Middle frontal gyrus (tissue), 1 donor: Measurements from ENCODE around the gene CD8B2.
"Not testable (repeated sequence)": the region's sequence is repeated elsewhere in the genome, so short reads cannot be mapped to it uniquely, and the experiment has no call there.

Experiments used
- DNase-seq: peaks from one replicate; pipeline ENCODE4 v3.0.0-alpha.2; 2015; ENCODE audit warnings: low spot score; ENCODE audit errors: extremely low spot score

CD8B2 gene

DNA sequence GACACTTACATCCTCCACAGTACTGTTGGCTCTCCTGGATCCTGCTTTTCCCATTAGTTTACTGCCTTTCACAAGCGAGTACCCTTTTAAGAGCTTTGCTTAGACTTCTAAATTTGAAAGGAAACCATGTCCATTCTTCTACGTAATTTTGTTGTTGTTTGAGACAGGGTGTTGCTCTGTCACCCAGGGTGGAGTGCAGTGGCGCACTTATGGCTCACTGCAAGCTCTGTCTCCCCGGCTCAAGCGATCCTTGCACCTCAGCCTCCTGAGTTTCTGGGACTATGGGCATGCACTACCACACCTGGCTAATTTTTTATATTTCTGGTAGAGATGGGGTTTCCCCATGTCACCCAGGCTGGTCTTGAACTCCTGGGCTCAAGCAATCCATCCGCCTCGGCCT is 24.8 kb downstream of the CD8B2 start:
- not testable (repeated sequence) for DNase-seq

DNA sequence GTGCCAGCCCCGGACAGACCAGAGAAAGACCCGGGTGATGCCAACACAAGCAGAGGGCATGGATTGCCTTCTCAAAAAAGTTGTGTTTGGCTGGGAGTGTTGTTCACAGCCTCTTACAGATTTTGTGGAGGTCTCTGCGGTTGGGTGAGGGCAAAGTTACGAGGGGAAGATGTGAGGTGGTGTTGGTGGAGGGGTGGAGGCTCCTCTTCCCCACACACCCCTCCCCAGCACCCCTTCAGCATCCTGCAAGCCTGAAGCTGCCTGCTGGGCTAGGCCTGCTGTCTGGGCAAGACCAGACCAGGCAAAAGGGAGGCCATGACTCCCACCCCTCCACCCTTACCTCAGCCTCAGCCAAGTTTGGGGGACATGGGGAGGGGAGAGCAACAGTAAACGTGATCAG is 26.2 kb downstream of the CD8B2 start:
- not testable (repeated sequence) for DNase-seq

DNA sequence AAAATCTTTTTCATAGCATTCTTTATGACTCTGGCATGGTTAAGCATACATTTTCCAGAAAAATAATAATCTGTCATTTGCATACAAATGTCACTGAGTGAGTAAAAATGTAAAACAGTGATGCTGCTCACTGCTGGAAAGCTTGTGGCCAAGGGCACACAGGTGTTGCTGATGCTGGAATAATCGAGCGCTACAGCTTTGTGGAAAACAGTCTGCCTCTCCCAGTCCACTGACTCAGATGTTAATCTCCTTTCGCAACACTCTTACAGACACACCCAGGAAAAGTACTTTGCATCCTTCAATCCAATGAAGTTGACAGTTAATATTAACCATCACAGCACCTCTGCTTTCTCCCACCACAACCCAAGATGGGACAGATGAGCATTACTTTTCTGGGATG is 27.7 kb downstream of the CD8B2 start:
- DNase-seq, result not testable (repeated sequence)

DNA sequence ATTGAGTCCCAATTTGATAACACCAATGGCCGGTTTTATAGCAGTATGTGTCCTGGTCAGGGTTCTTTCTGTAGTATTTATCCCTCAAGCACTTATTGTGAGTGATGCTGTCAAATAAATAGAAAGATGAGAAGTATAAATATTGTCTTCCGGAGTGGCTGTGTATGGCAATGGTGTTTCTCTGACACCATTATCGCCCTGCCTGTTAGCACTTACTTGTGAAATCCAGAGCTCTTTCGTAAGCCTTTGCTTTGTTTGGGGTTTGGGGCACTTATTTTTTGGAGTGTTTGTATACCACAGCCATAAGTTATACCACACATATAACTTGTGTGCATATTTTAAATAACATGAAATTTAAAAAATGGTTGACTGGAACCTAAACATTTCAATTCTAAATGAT is 29.3 kb downstream of the CD8B2 start:
- DNase-seq, result no peak

DNA sequence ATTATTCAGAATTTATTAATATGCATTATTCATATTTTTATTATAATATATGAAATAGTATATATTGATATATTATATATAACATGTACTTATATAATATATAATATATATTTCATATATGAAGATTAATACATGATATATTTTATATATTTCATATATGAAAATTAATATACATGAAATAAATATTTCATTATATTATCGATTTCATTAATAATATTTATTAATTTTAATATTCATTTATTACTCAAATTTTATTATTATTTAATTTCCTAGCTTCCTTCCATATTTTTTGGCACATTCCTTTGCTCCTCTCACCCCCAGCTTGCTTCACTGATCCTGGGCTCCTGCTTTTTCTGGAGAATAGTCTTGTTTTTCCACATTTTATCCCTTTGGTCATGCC is 29.7 kb downstream of the CD8B2 start:
- DNase-seq, result no peak

DNA sequence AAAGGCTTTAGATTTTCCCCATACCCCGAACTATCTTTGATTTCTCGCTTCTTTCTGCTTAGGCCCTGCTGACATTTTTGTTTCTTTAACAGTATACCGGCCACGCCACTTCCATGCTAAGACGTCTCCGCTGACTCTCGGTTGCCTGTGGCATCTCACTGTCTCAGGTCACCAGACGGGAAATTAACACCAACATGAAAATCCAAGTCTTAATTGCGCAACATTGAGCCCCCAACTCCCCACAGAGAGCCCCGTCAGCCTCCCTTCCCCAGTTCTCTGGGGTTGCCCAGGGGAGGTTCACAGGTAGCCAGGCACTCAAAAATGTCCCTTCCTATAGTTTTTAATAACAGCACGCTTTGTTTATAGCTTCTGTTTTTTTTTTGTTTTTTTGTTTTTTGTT is 30.2 kb downstream of the CD8B2 start:
- no peak for DNase-seq

DNA sequence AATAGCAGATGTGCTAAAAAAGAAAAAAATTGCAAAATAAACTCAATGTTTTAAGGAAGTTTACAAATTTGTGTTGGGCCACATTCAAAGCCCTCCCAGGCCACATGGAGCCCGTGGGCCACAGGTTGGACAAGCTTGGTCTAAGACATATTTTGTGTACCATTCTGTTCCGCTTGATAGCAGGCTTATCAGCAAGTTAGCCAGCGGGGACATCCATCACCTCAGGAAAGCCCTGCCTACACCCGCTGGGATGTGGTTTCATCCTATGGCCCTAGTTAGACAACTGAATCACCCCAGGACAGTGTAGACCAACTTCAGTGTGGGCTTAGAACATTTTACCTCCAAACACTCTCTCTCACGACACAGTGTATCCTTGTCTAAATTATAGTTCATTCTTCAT is 32.6 kb downstream of the CD8B2 start:
- DNase-seq, result no peak

DNA sequence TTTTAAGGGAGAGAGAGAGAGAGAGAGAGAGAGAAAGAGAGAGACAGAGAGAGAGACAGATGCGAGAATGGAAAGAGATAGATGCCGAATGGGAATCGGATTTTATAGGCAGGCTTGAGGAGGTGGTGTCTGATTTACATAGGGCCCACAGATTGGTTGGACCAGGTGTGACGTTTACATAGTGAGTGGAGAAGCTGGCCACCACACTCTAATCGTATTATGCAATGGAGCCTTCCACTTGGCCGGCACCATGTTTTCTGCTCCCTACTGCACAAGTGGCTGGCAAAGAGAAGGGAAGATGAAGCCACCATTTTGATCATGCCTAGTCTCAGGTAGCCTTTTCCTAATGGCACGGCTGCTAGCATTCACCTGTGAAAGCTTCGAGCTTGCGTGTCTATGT is 33.9 kb downstream of the CD8B2 start:
- no peak for DNase-seq

DNA sequence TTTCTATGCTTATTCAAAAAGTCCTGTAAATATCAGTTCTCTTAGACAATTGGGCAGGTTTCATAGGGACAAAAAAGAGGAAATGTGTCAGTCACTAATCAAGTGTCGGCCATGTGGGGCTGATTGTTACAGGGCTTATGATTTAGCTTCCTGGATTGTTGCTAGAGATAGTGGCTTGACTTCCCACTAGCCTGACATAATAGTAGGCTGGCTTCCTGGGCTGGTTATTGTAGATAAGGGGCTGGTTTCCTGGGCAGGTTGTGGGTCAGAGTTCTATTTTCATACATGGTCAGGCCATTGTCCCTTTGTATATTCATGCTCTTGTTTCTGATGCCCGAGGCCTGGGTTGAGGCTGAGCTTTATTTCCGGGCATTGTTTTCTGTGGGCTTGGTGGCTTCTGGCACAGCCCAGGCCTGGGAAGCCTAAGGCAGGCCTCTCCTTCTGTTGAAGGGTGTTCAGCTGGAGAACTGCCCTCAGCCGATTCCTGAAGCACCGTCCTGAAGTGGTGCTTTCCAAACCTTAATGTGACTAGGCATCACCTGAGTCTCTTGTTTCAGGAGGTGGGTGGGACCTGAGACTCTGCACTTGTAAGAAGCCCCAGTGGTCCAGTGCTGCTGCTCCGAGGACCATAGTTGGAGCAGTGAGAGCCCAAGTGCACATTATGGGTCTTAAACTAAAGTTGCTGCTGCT is 37.0 kb downstream of the CD8B2 start:
- DNase-seq, result no peak

DNA sequence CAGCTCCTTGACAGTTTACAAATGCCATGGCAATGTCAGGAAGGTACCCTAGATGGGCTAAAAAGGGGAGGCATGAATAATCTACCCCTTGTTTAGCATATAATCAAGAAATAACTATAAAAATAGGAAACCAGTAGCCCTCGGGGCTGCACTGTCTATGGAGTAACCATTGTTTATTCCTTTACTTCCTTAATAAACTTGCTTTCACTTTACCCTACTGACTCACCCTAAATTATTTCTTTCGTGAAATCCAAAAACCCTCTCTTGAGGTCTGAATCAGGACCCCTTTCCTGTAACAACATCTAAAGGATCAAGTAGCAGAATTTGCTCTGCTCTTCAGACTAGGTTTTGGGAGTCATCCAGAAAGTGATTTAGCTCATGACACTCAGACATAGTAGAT is 43.7 kb downstream of the CD8B2 start:
- DNase-seq, result no peak

DNA sequence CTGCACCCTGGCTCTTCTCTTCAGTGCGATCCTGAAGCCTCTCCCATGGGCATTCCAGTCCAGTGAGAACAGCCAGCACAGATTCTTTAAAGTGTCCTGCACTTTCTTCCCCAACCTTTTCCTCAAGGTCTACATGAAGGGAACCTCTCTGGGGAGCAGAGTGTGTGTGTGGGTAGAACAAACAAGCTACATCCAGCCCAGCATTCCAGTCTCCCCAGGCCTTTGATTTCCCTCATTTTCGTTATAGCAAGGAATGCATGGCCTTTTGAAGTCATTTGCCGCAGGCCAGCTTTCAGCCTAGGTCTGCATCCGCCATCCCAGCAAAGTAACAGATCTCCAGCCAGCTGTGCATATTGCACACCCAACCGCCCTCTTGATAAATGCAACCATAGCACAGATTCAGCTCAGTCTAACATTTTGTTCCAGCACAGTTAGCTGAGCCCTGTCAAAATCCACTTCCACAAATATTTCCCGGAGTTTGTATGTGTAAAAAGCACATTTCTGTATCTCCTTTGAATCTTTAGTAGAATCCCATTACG is 44.6 kb downstream of the CD8B2 start:
- DNase-seq, result no peak

DNA sequence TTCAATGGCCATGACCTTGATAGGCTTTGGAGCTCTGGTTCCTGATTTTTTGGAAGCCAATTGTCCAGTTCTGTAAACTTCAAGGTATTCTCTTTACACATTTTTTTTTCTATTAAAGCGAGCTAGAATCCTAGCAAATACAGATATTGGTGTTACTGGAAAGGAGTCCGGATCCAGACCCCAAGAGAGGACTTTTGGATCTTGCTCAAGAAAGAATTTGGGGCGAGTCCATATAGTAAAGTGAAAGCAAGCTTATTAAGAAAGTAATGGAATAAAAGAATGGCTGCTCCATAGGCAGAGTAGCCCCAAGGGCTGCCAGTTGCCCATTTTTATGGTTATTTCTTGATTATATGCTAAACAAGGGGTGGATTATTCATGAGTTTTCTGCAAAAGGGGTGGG is 45.1 kb downstream of the CD8B2 start:
- DNase-seq, result no peak

DNA sequence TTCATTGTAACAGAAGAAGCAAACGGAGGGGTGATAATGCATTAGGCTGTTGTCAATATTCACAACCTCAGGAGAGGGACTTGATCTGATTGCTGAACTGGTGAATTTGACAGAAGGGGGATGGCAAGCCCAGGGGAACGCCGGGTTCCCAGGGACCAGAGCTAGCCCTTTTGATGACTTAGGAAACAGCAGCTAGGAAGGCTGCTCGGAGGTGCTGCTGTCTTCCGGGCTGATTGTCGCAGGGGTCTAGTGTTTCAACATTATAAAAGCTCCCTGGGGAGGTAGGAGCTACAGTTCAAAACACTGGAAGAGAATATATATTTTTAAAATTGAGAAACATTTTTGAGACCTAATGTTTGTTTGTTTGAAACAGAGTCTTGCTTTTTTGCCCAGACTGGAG is 47.3 kb downstream of the CD8B2 start:
- DNase-seq, result no peak

DNA sequence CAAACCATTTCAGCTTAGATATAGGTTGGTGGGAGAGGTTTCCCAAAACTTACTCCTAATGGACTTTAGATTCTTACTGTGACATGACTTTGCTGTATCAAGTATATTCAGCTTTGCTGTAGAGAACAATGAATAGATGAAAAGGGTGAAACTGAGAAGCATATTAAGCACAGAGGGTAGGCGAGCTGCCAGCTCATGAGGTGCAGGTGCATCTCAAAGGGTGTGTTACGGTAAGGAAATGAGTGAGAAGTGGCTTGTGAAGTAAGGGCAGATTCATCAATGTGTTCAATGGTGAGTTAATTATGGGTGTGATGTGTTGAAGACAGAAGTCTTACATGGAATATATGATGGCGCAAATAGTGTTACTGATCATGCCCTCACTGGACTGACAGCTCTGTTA is 49.3 kb downstream of the CD8B2 start:
- no peak for DNase-seq

DNA sequence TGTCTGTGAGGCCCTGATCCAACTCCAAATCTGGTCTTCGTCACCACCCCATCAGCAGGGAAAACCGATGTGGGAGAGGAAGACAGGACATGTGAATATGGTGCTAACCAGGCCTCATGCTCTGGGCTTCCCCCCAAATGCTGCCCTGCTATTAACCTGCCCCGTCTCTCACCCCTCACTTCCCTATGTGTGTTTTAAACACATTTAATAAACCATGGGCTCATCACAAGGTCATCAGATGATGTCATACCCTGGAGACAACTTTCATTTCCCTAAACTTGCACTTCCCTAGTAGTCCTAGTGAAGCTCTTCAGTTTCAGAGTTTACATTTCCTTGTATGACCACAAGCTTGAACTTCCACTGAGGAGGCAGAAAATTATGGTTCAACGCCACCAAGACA is 49.9 kb downstream of the CD8B2 start:
- no peak for DNase-seq

DNA sequence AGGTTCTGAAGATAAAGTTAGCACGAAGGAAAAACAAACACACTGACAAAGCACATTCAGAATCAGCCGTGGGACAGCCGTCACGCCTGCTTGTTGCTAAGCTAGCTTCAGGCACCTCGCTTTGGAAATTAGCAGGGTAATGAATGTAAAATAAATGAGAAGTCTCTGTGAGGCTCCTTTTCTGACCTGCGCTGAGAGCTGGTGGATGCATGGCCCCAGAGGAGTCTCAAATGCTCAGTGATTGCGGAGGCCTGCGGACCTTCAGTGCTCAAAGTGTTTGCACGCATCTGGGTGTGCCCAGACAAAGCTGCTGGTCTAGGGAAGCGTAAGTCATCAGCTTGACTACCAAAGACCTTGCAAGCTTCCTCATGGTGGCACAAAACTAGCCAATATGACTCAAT is 50.6 kb downstream of the CD8B2 start:
- no peak for DNase-seq

DNA sequence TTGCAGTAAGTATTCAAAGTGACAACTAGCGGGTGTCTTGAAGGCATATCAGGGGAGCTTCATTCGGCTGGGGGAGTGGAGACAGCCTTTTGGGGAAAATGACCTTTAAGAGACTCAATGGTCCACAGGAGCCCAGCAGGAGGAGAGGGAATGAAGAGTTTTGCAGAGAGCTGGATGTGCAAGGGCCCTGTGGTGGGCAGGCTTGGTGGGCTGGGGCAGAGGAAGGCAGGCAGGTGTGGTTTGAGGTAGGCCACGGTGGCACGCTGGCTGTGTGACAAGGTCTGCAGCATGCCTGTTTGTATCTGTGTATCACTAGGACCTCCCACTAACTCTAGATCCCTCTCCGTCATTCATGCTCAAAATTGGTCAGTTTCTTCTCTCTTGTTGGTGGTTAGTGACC is 53.7 kb downstream of the CD8B2 start:
- no peak for DNase-seq

DNA sequence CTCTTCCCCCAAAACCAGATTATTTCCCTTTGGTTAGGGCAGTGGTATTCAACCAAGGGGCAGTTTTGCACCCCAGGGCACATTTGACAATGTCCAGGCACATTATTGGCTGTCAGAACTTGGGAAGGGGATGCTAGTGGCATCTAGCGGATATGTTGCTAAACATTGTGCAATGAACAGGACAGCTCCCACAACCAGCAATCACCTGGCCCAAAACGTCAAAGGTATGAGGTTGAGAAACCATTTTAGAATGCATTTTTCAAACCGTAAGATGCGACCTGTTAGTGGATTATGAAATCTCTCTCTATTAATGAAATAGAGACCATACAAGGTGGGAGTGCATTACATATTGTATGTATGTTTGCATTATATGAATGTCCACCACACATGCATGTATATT is 54.2 kb downstream of the CD8B2 start:
- DNase-seq, result no peak

DNA sequence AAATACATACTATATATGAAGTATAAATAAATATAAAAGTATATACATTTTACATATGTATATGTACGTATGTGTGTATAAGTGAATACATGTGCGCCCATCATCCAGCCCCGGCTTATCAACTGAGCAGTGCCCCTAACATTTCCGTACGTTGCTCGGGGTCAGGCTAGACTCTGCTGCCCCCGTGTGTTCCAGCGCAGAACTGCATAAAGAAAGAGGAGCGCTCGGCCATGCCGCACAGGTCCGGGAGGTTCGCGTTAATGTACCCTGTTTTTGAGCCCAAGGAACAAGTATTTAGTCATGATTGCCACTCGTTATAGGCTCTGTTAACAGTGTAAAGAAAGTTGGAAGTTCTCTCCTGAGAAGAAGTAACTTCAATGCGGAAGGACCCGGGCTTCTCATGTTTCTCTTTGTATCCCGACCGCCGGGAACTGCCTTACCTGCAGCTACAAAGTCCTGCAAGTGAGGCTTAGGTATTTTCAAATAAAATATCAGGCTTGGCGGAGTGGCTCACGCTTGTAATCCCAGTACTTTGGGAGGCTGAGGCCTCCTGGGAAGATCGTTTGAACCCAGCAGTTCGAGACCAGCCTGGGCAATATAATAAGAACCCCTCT is 55.7 kb downstream of the CD8B2 start:
- DNase-seq, result peak; percentile 29

DNA sequence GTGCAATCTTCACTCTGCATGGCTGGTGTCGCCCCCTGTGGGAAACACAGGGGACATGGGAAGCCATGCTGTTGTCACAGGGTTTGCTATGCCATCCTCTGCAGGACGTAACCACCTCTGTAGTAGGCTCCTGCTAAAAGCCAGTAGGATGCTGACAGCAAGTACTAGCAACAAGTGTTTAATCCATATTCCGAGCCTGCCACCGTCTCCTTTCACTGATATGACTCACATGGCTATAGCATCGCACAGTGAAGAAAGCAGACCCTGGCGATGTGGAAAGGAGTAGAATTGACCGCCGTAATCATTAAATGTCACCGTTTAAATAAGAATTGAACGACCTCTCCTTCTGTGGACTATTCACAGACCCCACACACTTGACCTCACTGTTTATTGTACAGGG is 57.8 kb downstream of the CD8B2 start:
- no peak for DNase-seq

DNA sequence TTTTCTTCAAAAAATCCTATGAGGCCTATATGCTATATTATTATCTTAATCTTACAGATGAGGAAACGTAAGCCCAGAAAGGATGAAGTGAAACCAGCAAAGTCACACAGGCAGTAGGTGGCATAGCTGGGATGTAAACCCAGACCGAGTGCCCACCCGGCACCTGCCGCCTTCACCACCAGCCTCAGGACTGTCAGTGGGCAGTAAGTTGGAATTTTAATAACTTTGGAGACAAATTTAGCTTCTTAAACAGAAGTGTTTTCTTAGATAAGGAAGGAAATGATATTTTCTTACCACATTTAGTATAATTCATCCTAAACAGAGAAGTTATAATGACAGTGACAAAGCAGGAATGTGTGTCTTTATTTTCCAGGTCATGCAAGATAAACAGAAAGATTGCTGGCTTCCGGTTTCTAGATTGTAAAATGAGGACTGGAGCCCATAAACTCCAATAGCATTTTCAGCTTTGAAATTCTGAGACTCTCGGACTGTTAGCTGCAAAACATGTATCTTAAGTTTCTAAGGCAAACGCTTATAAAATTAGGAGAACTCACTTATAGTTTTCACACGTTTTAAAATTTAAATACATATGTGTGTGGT is 59.3 kb downstream of the CD8B2 start:
- no peak for DNase-seq

DNA sequence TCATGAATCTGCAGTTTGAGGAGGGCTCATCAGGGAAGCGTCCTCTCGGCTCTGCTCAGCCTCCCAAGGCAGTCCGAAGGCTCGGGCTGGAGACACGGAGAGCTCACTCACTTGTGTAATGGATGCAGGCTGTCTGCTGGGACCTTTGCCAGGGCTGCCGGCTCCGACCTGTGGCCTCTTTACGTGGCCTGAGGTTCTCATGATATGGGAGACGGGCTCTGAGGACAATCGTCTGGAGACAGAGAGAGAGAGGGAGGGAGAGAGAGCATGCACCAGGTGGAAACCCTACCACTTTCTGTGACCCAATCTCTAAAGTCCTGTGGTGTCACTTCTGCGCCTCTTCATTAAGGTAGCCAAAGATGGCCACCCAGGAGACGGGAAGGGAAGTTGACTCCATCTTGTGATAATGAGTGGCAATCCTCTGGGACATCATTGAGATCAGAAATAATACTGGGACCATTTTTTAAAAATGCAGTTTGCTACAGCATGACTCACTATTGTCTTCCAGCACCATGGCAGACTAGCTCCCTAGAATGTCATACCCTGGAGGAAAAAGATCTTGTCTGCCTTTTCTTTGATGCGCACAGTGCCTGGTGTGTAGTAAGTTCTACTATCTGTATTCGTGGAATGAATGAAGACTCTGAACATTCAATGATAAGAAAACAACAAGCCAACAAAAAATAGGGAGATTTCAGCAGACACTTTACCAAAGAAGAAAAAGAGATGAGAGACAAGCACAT is 60.2 kb downstream of the CD8B2 start:
- no peak for DNase-seq
